ENCODE measurements around the gene RXRA. TPM values are rescaled to one million over a fixed set of nuclear protein-coding genes. Genes with fewer than 3 reads are reported as not detected.
"Not testable (repeated sequence)": the region's sequence is repeated elsewhere in the genome, so short reads cannot be mapped to it uniquely, and the experiment has no call there.

The RXRA gene
- total RNA-seq, 1 donor: 26.4 TPM

DNA sequence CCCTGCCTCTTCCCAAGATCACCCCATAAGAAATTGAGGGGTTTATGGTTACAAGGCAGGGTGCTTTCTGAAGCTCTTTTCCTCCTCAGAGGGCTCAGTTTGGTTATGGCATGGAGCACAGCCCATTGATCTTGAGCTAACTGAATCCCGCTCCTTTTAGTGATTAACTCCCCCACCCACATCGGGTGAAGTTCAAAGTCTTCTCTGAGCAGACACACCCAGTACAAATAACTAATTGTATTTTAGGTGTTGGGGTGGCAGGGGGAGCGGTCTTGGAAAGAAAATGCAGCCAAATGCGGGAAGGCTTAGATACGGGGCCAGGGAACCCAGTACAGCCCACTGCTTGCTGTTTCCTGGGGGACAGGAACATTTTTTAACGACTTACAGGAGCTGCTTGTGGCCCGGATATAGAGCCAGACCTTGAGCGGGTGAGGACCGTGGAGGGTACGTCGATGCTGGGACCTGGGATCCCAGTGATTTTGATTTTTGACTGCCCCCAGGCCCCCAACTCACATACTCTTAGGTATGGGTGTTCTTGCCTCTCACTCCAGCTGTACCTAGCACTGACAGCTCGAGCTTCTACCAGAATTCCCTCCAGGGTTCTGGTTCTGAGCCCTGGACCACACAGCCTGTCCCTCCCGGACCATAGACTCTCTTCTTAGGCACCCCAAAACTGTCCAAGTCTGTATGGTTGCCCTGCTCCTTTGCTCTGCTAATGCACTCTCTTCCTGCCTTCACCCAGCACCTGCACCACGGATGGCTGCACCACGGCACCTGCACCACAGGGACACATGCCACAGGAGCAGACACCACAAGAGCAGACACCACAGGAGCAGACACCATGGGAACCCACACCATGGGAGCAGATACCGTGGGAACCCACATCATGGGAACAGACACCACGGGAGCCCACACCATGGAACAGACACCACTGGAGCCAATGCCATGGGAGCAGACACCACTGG is 18.3 kb upstream of the RXRA start:
- Histone ChIP-seq H3K4me1 (ENCODE audit: insufficient read depth, low read length) (no peaks in the 10 kb centered on the region), H3K27me3 (ENCODE audit: insufficient read depth, low read length) (peaks cover 15% of the 10 kb centered on the region), H4K20me1 (ENCODE audit: insufficient read depth, low read length) (no peaks in the 10 kb centered on the region), H3K27ac (ENCODE audit: low read depth, low read length) (no peak overlapping the region), H3K4me2 (ENCODE audit: insufficient read depth, low read length) (no peak overlapping the region), H3K9me3 (ENCODE audit: low read depth, low read length) (no peaks in the 10 kb centered on the region), H2AFZ (ENCODE audit: low read length) (no peak overlapping the region), H3K36me3 (ENCODE audit: insufficient read depth, low read length) (no peaks in the 10 kb centered on the region), H3K4me3 (ENCODE audit: insufficient read depth, low read length) (no peak overlapping the region), H3K79me2 (ENCODE audit: insufficient read depth, low read length) (no peaks in the 10 kb centered on the region)
- TF ChIP-seq, protein P1, sequence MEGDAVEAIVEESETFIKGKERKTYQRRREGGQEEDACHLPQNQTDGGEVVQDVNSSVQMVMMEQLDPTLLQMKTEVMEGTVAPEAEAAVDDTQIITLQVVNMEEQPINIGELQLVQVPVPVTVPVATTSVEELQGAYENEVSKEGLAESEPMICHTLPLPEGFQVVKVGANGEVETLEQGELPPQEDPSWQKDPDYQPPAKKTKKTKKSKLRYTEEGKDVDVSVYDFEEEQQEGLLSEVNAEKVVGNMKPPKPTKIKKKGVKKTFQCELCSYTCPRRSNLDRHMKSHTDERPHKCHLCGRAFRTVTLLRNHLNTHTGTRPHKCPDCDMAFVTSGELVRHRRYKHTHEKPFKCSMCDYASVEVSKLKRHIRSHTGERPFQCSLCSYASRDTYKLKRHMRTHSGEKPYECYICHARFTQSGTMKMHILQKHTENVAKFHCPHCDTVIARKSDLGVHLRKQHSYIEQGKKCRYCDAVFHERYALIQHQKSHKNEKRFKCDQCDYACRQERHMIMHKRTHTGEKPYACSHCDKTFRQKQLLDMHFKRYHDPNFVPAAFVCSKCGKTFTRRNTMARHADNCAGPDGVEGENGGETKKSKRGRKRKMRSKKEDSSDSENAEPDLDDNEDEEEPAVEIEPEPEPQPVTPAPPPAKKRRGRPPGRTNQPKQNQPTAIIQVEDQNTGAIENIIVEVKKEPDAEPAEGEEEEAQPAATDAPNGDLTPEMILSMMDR (IDR thresholded peaks at IDR 0.05; ENCODE audit: extremely low read depth, low read depth, low read length): no peak
- peak; percentile 37 for DNase-seq (ENCODE audit: insufficient read length, low spot score, missing footprints)

DNA sequence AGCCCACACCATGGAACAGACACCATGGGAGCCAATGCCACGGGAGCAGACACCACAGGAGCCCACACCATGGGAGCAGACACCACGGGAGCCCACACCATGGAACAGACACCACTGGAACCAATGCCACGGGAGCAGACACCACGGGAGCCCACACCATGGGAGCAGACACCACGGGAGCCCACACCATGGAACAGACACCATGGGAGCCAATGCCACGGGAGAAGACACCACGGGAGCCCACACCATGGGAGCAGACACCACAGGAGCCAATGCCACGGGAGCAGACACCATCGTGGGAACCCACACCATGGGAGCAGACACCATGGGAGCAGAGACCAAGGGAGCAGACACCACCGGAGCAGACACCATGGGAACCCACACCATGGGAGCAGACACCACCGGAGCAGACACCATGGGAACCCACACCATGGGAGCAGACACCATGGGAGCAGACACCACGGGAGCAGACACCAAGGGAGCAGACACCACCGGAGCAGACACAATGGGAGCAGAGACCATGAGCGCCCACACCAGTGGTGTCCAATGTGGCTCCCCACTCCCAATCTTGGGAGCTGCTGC is 17.5 kb upstream of the RXRA start:
- H3K27ac ChIP-seq (ENCODE audit: low read depth, low read length); DNase-seq (ENCODE audit: insufficient read length, low spot score, missing footprints); H3K4me1 ChIP-seq (ENCODE audit: insufficient read depth, low read length); H2AFZ ChIP-seq (ENCODE audit: low read length); H4K20me1 ChIP-seq (ENCODE audit: insufficient read depth, low read length); H3K36me3 ChIP-seq (ENCODE audit: insufficient read depth, low read length); H3K4me3 ChIP-seq (ENCODE audit: insufficient read depth, low read length); H3K79me2 ChIP-seq (ENCODE audit: insufficient read depth, low read length); H3K4me2 ChIP-seq (ENCODE audit: insufficient read depth, low read length); H3K9me3 ChIP-seq (ENCODE audit: low read depth, low read length): not testable (repeated sequence)
- peaks cover 15% of the 10 kb centered on the region for H3K27me3 ChIP-seq (ENCODE audit: insufficient read depth, low read length)

DNA sequence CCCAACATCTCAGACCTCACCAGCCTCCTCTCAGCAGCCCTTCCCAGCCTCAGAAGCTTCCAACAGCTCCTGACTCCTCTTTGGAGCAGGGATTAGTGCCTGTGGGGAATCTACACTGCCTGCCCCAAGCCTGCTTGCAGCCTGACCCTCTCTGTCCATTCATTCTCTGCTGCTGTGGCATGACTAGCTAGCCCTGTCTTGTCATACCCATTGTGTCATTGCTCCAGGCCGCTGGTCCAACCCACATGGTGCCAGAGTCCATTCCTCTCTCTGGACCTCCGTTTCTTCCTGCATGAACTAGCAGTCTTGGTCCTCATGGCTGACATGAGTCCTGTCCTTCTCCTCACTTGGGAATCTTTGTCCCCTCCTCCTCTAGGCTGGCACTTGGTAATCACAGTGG is 12.8 kb upstream of the RXRA start:
- no peaks in the 10 kb centered on the region for H3K36me3 ChIP-seq (ENCODE audit: insufficient read depth, low read length)
- peak; percentile 80 for DNase-seq (ENCODE audit: insufficient read length, low spot score, missing footprints)
- H2AFZ ChIP-seq (ENCODE audit: low read length): no peak overlapping the region
- no peaks in the 10 kb centered on the region for H4K20me1 ChIP-seq (ENCODE audit: insufficient read depth, low read length)
- H3K79me2 ChIP-seq (ENCODE audit: insufficient read depth, low read length): no peaks in the 10 kb centered on the region
- H3K4me2 ChIP-seq (ENCODE audit: insufficient read depth, low read length): no peak overlapping the region
- peaks cover 25% of the 10 kb centered on the region for H3K4me1 ChIP-seq (ENCODE audit: insufficient read depth, low read length)
- H3K9me3 ChIP-seq (ENCODE audit: low read depth, low read length): no peaks in the 10 kb centered on the region
- H3K27ac ChIP-seq (ENCODE audit: low read depth, low read length): no peak overlapping the region
- H3K4me3 ChIP-seq (ENCODE audit: insufficient read depth, low read length): no peak overlapping the region
- TF ChIP-seq, protein P1 (IDR thresholded peaks at IDR 0.05; ENCODE audit: extremely low read depth, low read depth, low read length): no peak
- H3K27me3 ChIP-seq (ENCODE audit: insufficient read depth, low read length): peaks cover 9% of the 10 kb centered on the region

DNA sequence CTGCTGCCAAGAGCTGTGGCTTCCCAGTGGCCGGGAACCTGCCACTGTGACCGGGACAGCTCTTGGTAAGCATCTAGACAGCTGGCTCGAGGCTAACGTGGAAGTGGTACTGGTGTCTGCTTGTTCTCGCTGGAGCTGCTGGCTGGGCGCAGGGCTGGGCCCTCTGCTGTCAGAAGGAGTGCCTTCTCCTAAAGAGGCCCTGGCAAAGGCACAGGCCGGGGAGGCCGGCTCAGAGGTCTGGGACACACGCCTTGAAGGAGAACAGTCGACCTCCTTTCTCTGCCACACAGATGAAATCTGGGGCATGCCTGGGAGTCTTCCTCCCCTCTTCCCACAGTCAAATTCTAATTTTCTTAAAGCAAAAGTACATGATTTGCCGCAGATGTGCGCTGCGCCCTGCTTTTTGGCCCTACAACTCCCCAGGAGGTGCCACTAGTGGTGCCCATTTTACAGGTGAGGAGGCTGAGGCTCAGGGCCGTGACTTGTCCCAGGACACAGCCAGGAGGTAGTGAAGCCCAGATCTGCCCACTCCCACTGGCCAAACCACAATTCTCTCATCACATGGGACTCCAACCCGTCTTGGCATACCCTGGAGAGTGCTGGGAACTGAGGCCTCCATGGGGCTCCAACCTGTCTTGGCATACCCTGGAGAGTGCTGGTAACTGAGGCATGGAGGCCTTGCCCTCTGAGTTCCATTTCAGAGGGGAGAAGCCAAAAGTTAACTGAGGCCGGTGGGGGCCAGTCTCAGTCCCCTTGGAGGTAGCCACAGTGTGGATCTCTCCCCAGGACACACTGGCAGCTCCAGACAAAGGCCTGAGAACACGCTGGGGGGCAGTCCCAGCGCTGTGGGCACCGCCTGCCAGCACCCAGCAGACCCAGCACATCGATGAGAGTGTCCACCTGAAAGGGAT is 12.0 kb upstream of the RXRA start:
- Histone ChIP-seq H3K4me2 (ENCODE audit: insufficient read depth, low read length) (no peak overlapping the region), H3K9me3 (ENCODE audit: low read depth, low read length) (no peaks in the 10 kb centered on the region), H4K20me1 (ENCODE audit: insufficient read depth, low read length) (no peaks in the 10 kb centered on the region), H2AFZ (ENCODE audit: low read length) (no peak overlapping the region), H3K36me3 (ENCODE audit: insufficient read depth, low read length) (no peaks in the 10 kb centered on the region), H3K4me3 (ENCODE audit: insufficient read depth, low read length) (no peak overlapping the region), H3K4me1 (ENCODE audit: insufficient read depth, low read length) (peaks cover 31% of the 10 kb centered on the region), H3K27me3 (ENCODE audit: insufficient read depth, low read length) (peaks cover 9% of the 10 kb centered on the region), H3K27ac (ENCODE audit: low read depth, low read length) (no peak overlapping the region), H3K79me2 (ENCODE audit: insufficient read depth, low read length) (no peaks in the 10 kb centered on the region)
- TF ChIP-seq, protein P1 (IDR thresholded peaks at IDR 0.05; ENCODE audit: extremely low read depth, low read depth, low read length): no peak
- peak; percentile 77 for DNase-seq (ENCODE audit: insufficient read length, low spot score, missing footprints)
